Heart right ventricle (tissue), 16 donors: ENCODE data around the gene NARS2. TPM values are rescaled to one million over a fixed set of nuclear protein-coding genes. Genes with fewer than 3 reads are reported as not detected.

ENCODE experiments used
- ATAC-seq, 8 donors: fragments of 200-7000 bp; cut with Tn5 transposase; one replicate each; pipeline ENCODE4 v1.9.1; 2020; ENCODE audit warnings: mild to moderate bottlenecking in 8 of 8, moderate library complexity in 8 of 8, moderate number of reproducible peaks in 1 of 8
- DNase-seq, 2 donors: peaks; one replicate each; pipeline ENCODE4 v3.0.0-alpha.2; 2020
- H3K27ac ChIP-seq, 10 donors: fragments of 200-600 bp; sonication (generic) in 2 of 10; one replicate each; pipeline versions ENCODE4 v1.5.0 to v1.8.0; 2020 to 2022; ENCODE audit warnings: mild to moderate bottlenecking in 3 of 10
- H3K27me3 ChIP-seq, 7 donors: fragments of 200-600 bp; one replicate each; pipeline ENCODE4 v1.8.0; 2021 to 2022; ENCODE audit warnings: mild to moderate bottlenecking in 2 of 7
- H3K36me3 ChIP-seq, 9 donors: fragments of 200-600 bp; sonication (generic) in 1 of 9; one replicate each; pipeline versions ENCODE4 v1.5.0 to v1.8.0; 2020 to 2022; ENCODE audit warnings: mild to moderate bottlenecking in 2 of 9
- H3K4me1 ChIP-seq, 9 donors: fragments of 200-600 bp; sonication (generic) in 1 of 9; one replicate each; pipeline versions ENCODE4 v1.5.0 to v1.8.0; 2020 to 2022; ENCODE audit warnings: mild to moderate bottlenecking in 4 of 9
- H3K4me3 ChIP-seq, 10 donors: fragments of 200-600 bp; sonication (generic) in 2 of 10; one replicate each; pipeline versions ENCODE4 v1.5.0 to v1.8.0; 2020 to 2022; ENCODE audit warnings: mild to moderate bottlenecking in 7 of 10, moderate library complexity in 2 of 10
- H3K9me3 ChIP-seq, 11 donors: fragments of 200-600 bp in 10 of 11; sonication (generic) in 2 of 11; one replicate each; pipeline versions ENCODE4 v1.5.0 to v1.8.0; 2013 to 2022; ENCODE audit warnings: mild to moderate bottlenecking in 2 of 11, control low read depth in 1 of 11, moderate library complexity in 1 of 11
- CTCF ChIP-seq, 9 donors: fragments of 200-600 bp; sonication (generic) in 2 of 9; IDR thresholded peaks; one replicate each; pipeline versions ENCODE4 v1.5.0 to v1.8.0; 2021 to 2022; ENCODE audit warnings: antibody characterized with exemption in 9 of 9, mild to moderate bottlenecking in 5 of 9, moderate library complexity in 1 of 9
- WGBS, 2 donors: extraction: QIAGEN DNeasy Blood & Tissue Kit; methylation state at CpG; one replicate each; pipeline ENCODE4 v1.1.7; 2013; ENCODE audit warnings: inconsistent platforms in 1 of 2; 5-methylcytosine and 5-hydroxymethylcytosine counted together
- intact Hi-C, 10 donors: fragments of 100-400 bp; cut with DNase I; formaldehyde crosslinking; loops; one replicate each; pipeline versions ENCODE4 v1.11.1 to v1.14.2; 2022
- polyA plus RNA-seq, 2 donors: library from polyadenylated mRNA; stranded (reverse); fragments of 200-250 nt; gene quantifications; one replicate each; pipeline ENCODE4 v1.2.3, GENCODE V29; 2013
- total RNA-seq, 10 donors: library from RNA; stranded (reverse); fragmentation: NEBNext Ultra II Directional in 3 of 10; extraction: Animal tissue kit (Norgen Biotek cat#: 25700) in 3 of 10; gene quantifications; one replicate each; pipeline versions ENCODE4 v1.2.1 to v1.2.4, GENCODE V29; 2021 to 2023
- donor health status: Arrhythmogenic right ventricular cardiomyopathy.
- donor health status: ischemic (EF 13 %, LVEDD 7.1; RV severe dilation, severe dysfunction).
- donor health status: healthy with polysubstance abuse.
- donor health status: DM: no; HTN: yes; CAD: no.
- donor health status: DM: no; HTN: no; CAD: no.
- donor health status: ischemic (EF 25% LVEDD 6.9; RV normal size, moderate dysfunction).
- donor health status: ischemic (EF 25% LVEDD 5.7; RV mildly dilated, moderate dysfunction).
- donor health status: healthy.
- donor health status: DM: yes; HTN: yes; CAD: no.
- donor health status: Ischemic cardiomyopathy.
- donor health status: ischemic (EF 35%, LVEDD 5.7; RV mildly dilated, moderate dysfunction).
- donor health status: nonischemic (EF 11% LVEDD 7.7; RV severe dilation, severe dysfunction).
- donor health status: DM: yes; HTN: yes; CAD: no.
- donor health status: PGD.
- donor health status: ischemic (EF 29% LVEDD 5.4; RV normal size, mild dysfunction).
- donor health status: nonischemic (EF 23%, LVEDD 6.1; RV moderate dilation, normal function).

NARS2 gene
- total and polyA plus RNA-seq, 12 donors: 12.4 to 20.1 (median 16.7) TPM

GRCh38 chr11:78562398-78562797 is 12.3 kb downstream of the NARS2 start:
- intact Hi-C loops: loop anchor here in 9 of 10 donors (2.0 to 10.0 kb wide), 8 partner anchors 145 to 425 kb away; partner anchors contain the start of genes GAB2 (in 7 of the 9) and ALG8 (in 1 of the 9)
- WGBS, 2 donors: 41 to 44% methylated on average over 3 of the region's 3 CpGs
- no peak for DNase-seq
- Histone ChIP-seq H3K4me3 (no peak overlapping the region), H3K36me3 (peaks cover 0 to 43% (median 3%) of the 10 kb centered on the region in 9 donors), H3K4me1 (peaks cover 9 to 49% (median 34%) of the 10 kb centered on the region in 9 donors), H3K27ac (peak overlapping the region in 7 of 10 donors; percentile 9 to 83 (median 77)), H3K27me3 (no peaks in the 10 kb centered on the region), H3K9me3 (no peaks in the 10 kb centered on the region)
- TF ChIP-seq CTCF (IDR thresholded peaks at IDR 0.05): no peak
- peak in 1 of 8 donors; percentile 21 for ATAC-seq

GRCh38 chr11:78560826-78561484 is 13.7 kb downstream of the NARS2 start:
- H3K27me3 ChIP-seq: no peaks in the 10 kb centered on the region
- H3K36me3 ChIP-seq: peaks cover 0 to 40% (median 0%) of the 10 kb centered on the region in 9 donors
- no peak for DNase-seq
- WGBS, 2 donors: 16 to 32% methylated on average over 8 of the region's 8 CpGs
- no peak for TF ChIP-seq CTCF (IDR thresholded peaks at IDR 0.05)
- intact Hi-C loops: loop anchor here in 9 of 10 donors (5.0 to 10.0 kb wide), 7 partner anchors 144 to 424 kb away; partner anchors contain the start of genes GAB2 (in 7 of the 9) and ALG8 (in 1 of the 9)
- peak overlapping the region; percentile 16 to 83 (median 70) for H3K27ac ChIP-seq
- no peaks in the 10 kb centered on the region for H3K9me3 ChIP-seq
- ATAC-seq: peak in 6 of 8 donors; percentile 59 to 78 (median 70)
- H3K4me1 ChIP-seq: peaks cover 9 to 49% (median 34%) of the 10 kb centered on the region in 9 donors
- H3K4me3 ChIP-seq: peak overlapping the region in 5 of 10 donors; percentile 10 to 26 (median 17)

GRCh38 chr11:78560153-78560552 is 14.5 kb downstream of the NARS2 start:
- Histone ChIP-seq H3K36me3 (peaks cover 0 to 35% (median 0%) of the 10 kb centered on the region in 9 donors), H3K9me3 (no peaks in the 10 kb centered on the region), H3K27me3 (no peaks in the 10 kb centered on the region), H3K27ac (peak overlapping the region in 9 of 10 donors; percentile 36 to 83 (median 77)), H3K4me3 (no peak overlapping the region), H3K4me1 (peaks cover 9 to 49% (median 34%) of the 10 kb centered on the region in 9 donors)
- TF ChIP-seq CTCF (IDR thresholded peaks at IDR 0.05): no peak
- DNase-seq (no peak), ATAC-seq (no peak)
- WGBS, 2 donors: 92 to 97% methylated on average over 3 of the region's 3 CpGs
- intact Hi-C loops: loop anchor here in 9 of 10 donors (5.0 to 10.0 kb wide), 7 partner anchors 143 to 423 kb away; partner anchors contain the start of genes GAB2 (in 7 of the 9) and ALG8 (in 1 of the 9)

- Histone ChIP-seq H3K27ac (no peak overlapping the region), H3K36me3 (peaks cover 0 to 29% (median 0%) of the 10 kb centered on the region in 9 donors), H3K4me1 (peaks cover 2 to 31% (median 25%) of the 10 kb centered on the region in 9 donors), H3K4me3 (no peak overlapping the region), H3K9me3 (no peaks in the 10 kb centered on the region), H3K27me3 (no peaks in the 10 kb centered on the region)
- intact Hi-C loops: loop anchor here in 2 of 10 donors (10.0 kb wide), 2 partner anchors 132 to 402 kb away; no protein-coding TSS in a partner anchor
- 39 to 66% methylated on average over 2 of the region's 2 CpGs for WGBS, 2 donors
- no peak for ATAC-seq
- no peak for DNase-seq
- TF ChIP-seq CTCF (IDR thresholded peaks at IDR 0.05): no peak
Measured at GRCh38 chr11:78557236-78557635, 17.4 kb downstream of the NARS2 start.
